Endothelial cell of umbilical vein (primary cell): ENCODE measurements around the gene FEZF1. TPM values are rescaled to one million over a fixed set of nuclear protein-coding genes. Genes with fewer than 3 reads are reported as not detected.

ENCODE experiments used
- BruUV-seq: library from RNA; stranded (reverse); fragments of 400-500 nt; replicated peaks from 2 replicates; lab custom pipeline; 2021; lab: Mats Ljungman, UMichigan
- CTCF ChIA-PET: fragments of 300-600, 350-600 bp; sonication (Branson Sonifier 250); formaldehyde crosslinking; loops from one replicate; lab custom pipeline; 2021; ENCODE audit warnings: antibody characterized with exemption, inconsistent platforms; lab: Charles Lee
- POLR2A ChIA-PET: fragments of 300-600, 350-600 bp; sonication (Branson Sonifier 250); formaldehyde crosslinking; loops from one replicate; lab custom pipeline; 2021; ENCODE audit warnings: antibody characterized with exemption, inconsistent platforms; lab: Charles Lee
- DNase-seq: peaks from one replicate; pipeline ENCODE4 v3.0.0-alpha.2; 2011; ENCODE audit warnings: low read depth, low spot score
- FAIRE-seq: peaks from 2 replicates; lab custom pipeline; 2011; peaks lifted over from hg19 to GRCh38; lab: Jason Lieb, UNC
- H2AFZ ChIP-seq: 2 replicates; pipeline ENCODE4 v1.6.0; 2012; ENCODE audit warnings: low read depth, low read length, control low read depth, inconsistent platforms
- H3K27ac ChIP-seq: 2 replicates; pipeline ENCODE4 v1.5.1; 2011; ENCODE audit warnings: low read depth, mild to moderate bottlenecking, control low read depth, low read length, moderate library complexity; ENCODE audit not compliant: insufficient read depth
- H3K27me3 ChIP-seq, 2 experiments: 2 replicates each; pipeline versions ENCODE4 v1.6.0 to v1.6.1; 2011; ENCODE audit warnings: low read length in 2 of 2, mixed read lengths in 1 of 2; ENCODE audit not compliant: control insufficient read depth in 2 of 2, insufficient read depth in 2 of 2
- H3K36me3 ChIP-seq, 2 experiments: 2 replicates in 1 of 2; 3 replicates in 1 of 2; pipeline ENCODE4 v1.5.1; 2011; ENCODE audit warnings: low read length in 2 of 2, mild to moderate bottlenecking in 1 of 2, moderate library complexity in 1 of 2; ENCODE audit not compliant: control insufficient read depth in 2 of 2, insufficient read depth in 2 of 2; ENCODE audit errors: extremely low read depth in 1 of 2
- H3K4me1 ChIP-seq: 3 replicates; pipeline ENCODE4 v1.5.1; 2011; ENCODE audit warnings: mild to moderate bottlenecking, low read length; ENCODE audit not compliant: control insufficient read depth, insufficient read depth; ENCODE audit errors: extremely low read depth
- H3K4me2 ChIP-seq: 2 replicates; pipeline ENCODE4 v1.6.1; 2011; ENCODE audit warnings: low read length, control low read depth, mixed read lengths; ENCODE audit not compliant: insufficient read depth
- H3K4me3 ChIP-seq, 3 experiments: fragments of 200-600 bp in 1 of 3; sonication (generic), shearing (Covaris generic) in 1 of 3; replicated peaks in 1 of 3; 2 replicates each; pipeline ENCODE4 v1.5.1; 2011 to 2016; ENCODE audit warnings: control low read depth in 3 of 3, low read length in 3 of 3, mild to moderate bottlenecking in 2 of 3, inconsistent platforms in 1 of 3, low read depth in 1 of 3, moderate library complexity in 1 of 3; ENCODE audit not compliant: insufficient read depth in 1 of 3
- H3K79me2 ChIP-seq: 2 replicates; pipeline ENCODE4 v1.6.0; 2012; ENCODE audit warnings: low read length, inconsistent platforms; ENCODE audit not compliant: control insufficient read depth, insufficient read depth
- H3K9ac ChIP-seq: replicated peaks from 2 replicates; pipeline ENCODE3; 2011; ENCODE audit warnings: low read length, control low read depth; ENCODE audit not compliant: insufficient read depth; ENCODE audit errors: extremely low read depth
- H3K9me1 ChIP-seq: replicated peaks from 3 replicates; pipeline ENCODE4 v1.6.0; 2011; ENCODE audit warnings: mild to moderate bottlenecking, low read length; ENCODE audit not compliant: control insufficient read depth, insufficient read depth; ENCODE audit errors: extremely low read depth
- H3K9me3 ChIP-seq: replicated peaks from 2 replicates; pipeline ENCODE4 v1.5.1; 2012; ENCODE audit warnings: low read length, inconsistent platforms; ENCODE audit not compliant: control insufficient read depth, insufficient read depth
- H4K20me1 ChIP-seq: replicated peaks from 2 replicates; pipeline ENCODE3; 2011; ENCODE audit warnings: mild to moderate bottlenecking, low read length; ENCODE audit not compliant: control insufficient read depth, insufficient read depth; ENCODE audit errors: extremely low read depth
- CTCF ChIP-seq, 2 donors: IDR thresholded peaks; 1 replicate in 1 of 2; 2 replicates in 1 of 2; pipeline ENCODE4 v1.5.1; 2011; ENCODE audit warnings: low read length in 2 of 2, mild to moderate bottlenecking in 2 of 2, moderate library complexity in 2 of 2, control low read depth in 1 of 2, inconsistent platforms in 1 of 2, low read depth in 1 of 2; ENCODE audit not compliant: insufficient read depth in 1 of 2; ENCODE audit errors: extremely low read depth in 1 of 2
- EZH2 ChIP-seq: IDR thresholded peaks from 2 replicates; pipeline ENCODE4 v1.6.1; 2012; ENCODE audit warnings: borderline replicate concordance, low read depth, mild to moderate bottlenecking, moderate library complexity, low read length, inconsistent platforms; ENCODE audit not compliant: severe bottlenecking
- FOS ChIP-seq: IDR thresholded peaks from 2 replicates; pipeline ENCODE4 v1.6.1; 2011; ENCODE audit warnings: mild to moderate bottlenecking, low read length, moderate library complexity, borderline replicate concordance; ENCODE audit not compliant: insufficient read depth
- GATA2 ChIP-seq: IDR thresholded peaks from 2 replicates; pipeline ENCODE4 v1.7.0; 2011; ENCODE audit warnings: low read depth, mild to moderate bottlenecking, moderate library complexity, mixed read lengths, low read length; ENCODE audit not compliant: insufficient read length, insufficient read depth
- JUN ChIP-seq: IDR thresholded peaks from 2 replicates; pipeline ENCODE4 v1.6.1; 2011; ENCODE audit warnings: borderline replicate concordance, low read depth; ENCODE audit not compliant: insufficient read length, insufficient read depth
- MAX ChIP-seq: IDR thresholded peaks from 2 replicates; pipeline ENCODE4 v1.6.1; 2011; ENCODE audit not compliant: insufficient read depth, insufficient read length
- MYC ChIP-seq: IDR thresholded peaks from one replicate; pipeline ENCODE4 v1.6.1; 2011; ENCODE audit warnings: mild to moderate bottlenecking, low read depth, low read length
- POLR2A ChIP-seq: IDR thresholded peaks from 2 replicates; pipeline ENCODE4 v1.6.1; 2012; ENCODE audit warnings: low read depth, mild to moderate bottlenecking, control low read depth, low read length
- POLR2AphosphoS5 ChIP-seq: IDR thresholded peaks from 2 replicates; pipeline ENCODE4 v1.6.1; 2012; ENCODE audit warnings: low read depth, mild to moderate bottlenecking, control low read depth, low read length, moderate library complexity; ENCODE audit not compliant: insufficient read depth
- dilution Hi-C: fragments of 300-500 bp; cut with MboI; formaldehyde crosslinking; loops from one replicate; pipeline ENCODE4 v1.15.0; 2019; ENCODE audit warnings: low sequenced_read_pairs; ENCODE audit not compliant: extremely low pct_ligation_motif_present
- intact Hi-C: fragments of 100-400 bp; cut with micrococcal nuclease; formaldehyde crosslinking; loops from one replicate; pipeline ENCODE4 v1.10.0; 2022
- polyA plus RNA-seq, 4 experiments: library from polyadenylated mRNA; depleted of rRNA in 3 of 4; stranded (reverse) in 3 of 4; unstranded in 1 of 4; fragments of >200 nt; gene quantifications; 2 replicates each; pipeline versions ENCODE4 v1.2.1 to v1.2.3, GENCODE V29; 2011 to 2012; ENCODE audit warnings: missing spikeins in 1 of 4
- total RNA-seq: library from RNA; stranded (reverse); gene quantifications from 2 replicates; pipeline ENCODE4 v1.2.3, GENCODE V29; 2021

FEZF1 gene
- total and polyA plus RNA-seq, 2 donors (not counting 3 experiments of a cell fraction or from before 2014, with no cell fraction given): not detected

- Histone ChIP-seq H4K20me1 (no peaks in the 10 kb centered on the region), H3K4me3 (no peak overlapping the region), H3K9ac (no peak overlapping the region), H3K27ac (no peak overlapping the region), H3K9me3 (no peaks in the 10 kb centered on the region), H3K4me2 (no peak overlapping the region), H3K4me1 (no peaks in the 10 kb centered on the region), H3K79me2 (no peaks in the 10 kb centered on the region), H2AFZ (no peak overlapping the region), H3K36me3 (no peaks in the 10 kb centered on the region), H3K27me3 (no peaks in the 10 kb centered on the region), H3K9me1 (no peaks in the 10 kb centered on the region)
- FAIRE-seq (no peak), DNase-seq (no peak)
- ChIA-PET POLR2A (no interaction called here), CTCF (no interaction called here)
- TF ChIP-seq FOS (no peak), EZH2 (no peak), MAX (no peak), JUN (no peak), GATA2 (no peak), MYC (no peak), POLR2AphosphoS5 (no peak), POLR2A (no peak), CTCF (IDR thresholded peaks at IDR 0.05; ENCODE audit: extremely low read depth in 1 of 2, insufficient read depth in 1 of 2, low read depth in 1 of 2, low read length in 2 of 2) (no peak)
- intact Hi-C loops: no loop called here
- no TSS peak for BruUV-seq
- dilution Hi-C loops: no loop called here
These were observed 34.8 kb upstream of the FEZF1 start for GRCh38 chr7:122339145-122339904.
